Activated naive CD8-positive, alpha-beta T cell (primary cell): ENCODE results near the gene LIFR.
"Not testable (repeated sequence)": the region's sequence is repeated elsewhere in the genome, so short reads cannot be mapped to it uniquely, and the experiment has no call there.

ENCODE experiments used
- H3K27ac Mint-ChIP-seq: one replicate; pipeline ENCODE4 v1.8.0; 2021; ENCODE audit warnings: mixed read lengths
- H3K27me3 Mint-ChIP-seq: one replicate; pipeline ENCODE4 v1.8.0; 2021; ENCODE audit warnings: mixed read lengths
- H3K36me3 Mint-ChIP-seq: one replicate; pipeline ENCODE4 v1.8.0; 2021; ENCODE audit warnings: mixed read lengths
- H3K4me1 Mint-ChIP-seq: one replicate; pipeline ENCODE4 v1.8.0; 2021; ENCODE audit warnings: low read depth, mixed read lengths
- H3K4me3 Mint-ChIP-seq: one replicate; pipeline ENCODE4 v1.8.0; 2021; ENCODE audit warnings: mild to moderate bottlenecking, mixed read lengths
- H3K9me3 Mint-ChIP-seq: one replicate; pipeline ENCODE4 v1.8.0; 2021; ENCODE audit warnings: low read depth, mixed read lengths

LIFR gene

GRCh38 chr5:38528162-38528703, 28.2 kb downstream of the LIFR start:
- no peaks in the 10 kb centered on the region for H3K36me3 Mint-ChIP-seq

GRCh38 chr5:38527475-38527874, 29.0 kb downstream of the LIFR start:
- Mint-ChIP-seq H3K36me3 (no peaks in the 10 kb centered on the region), H3K9me3 (no peaks in the 10 kb centered on the region), H3K4me3 (no peak overlapping the region), H3K4me1 (no peaks in the 10 kb centered on the region), H3K27me3 (peaks cover 29% of the 10 kb centered on the region), H3K27ac (no peak overlapping the region)

More at GRCh38 chr5:38528162-38528703, 28.2 kb downstream of the LIFR start:
- Mint-ChIP-seq H3K4me1 (no peaks in the 10 kb centered on the region), H3K4me3 (no peak overlapping the region), H3K27ac (no peak overlapping the region), H3K9me3 (no peaks in the 10 kb centered on the region), H3K27me3 (peaks cover 29% of the 10 kb centered on the region)

- no peak overlapping the region for H3K4me3 Mint-ChIP-seq
- H3K9me3 Mint-ChIP-seq, result no peaks in the 10 kb centered on the region
- H3K27me3 Mint-ChIP-seq, result peaks cover 34% of the 10 kb centered on the region
- H3K4me1 Mint-ChIP-seq, result no peaks in the 10 kb centered on the region
- H3K27ac Mint-ChIP-seq, result no peak overlapping the region
- H3K36me3 Mint-ChIP-seq, result no peaks in the 10 kb centered on the region
These were observed 32.4 kb downstream of the LIFR start for GRCh38 chr5:38524022-38524421.

- Mint-ChIP-seq H3K9me3 (no peaks in the 10 kb centered on the region), H3K4me3 (no peak overlapping the region), H3K36me3 (no peaks in the 10 kb centered on the region), H3K27me3 (peaks cover 20% of the 10 kb centered on the region), H3K27ac (no peak overlapping the region), H3K4me1 (no peaks in the 10 kb centered on the region)
These were observed 37.0 kb downstream of the LIFR start for GRCh38 chr5:38519476-38519875.

GRCh38 chr5:38518341-38518740, 38.1 kb downstream of the LIFR start:
- H3K27ac Mint-ChIP-seq, result no peak overlapping the region
- H3K27me3 Mint-ChIP-seq, result peaks cover 15% of the 10 kb centered on the region
- H3K9me3 Mint-ChIP-seq, result no peaks in the 10 kb centered on the region
- no peaks in the 10 kb centered on the region for H3K36me3 Mint-ChIP-seq
- no peaks in the 10 kb centered on the region for H3K4me1 Mint-ChIP-seq
- H3K4me3 Mint-ChIP-seq, result no peak overlapping the region

- not testable (repeated sequence) for H3K4me3 Mint-ChIP-seq, H3K9me3 Mint-ChIP-seq, H3K36me3 Mint-ChIP-seq, H3K27ac Mint-ChIP-seq, H3K4me1 Mint-ChIP-seq
- H3K27me3 Mint-ChIP-seq, result peaks cover 16% of the 10 kb centered on the region
These were observed 39.8 kb downstream of the LIFR start for GRCh38 chr5:38516649-38517048.

GRCh38 chr5:38515646-38516045, 40.8 kb downstream of the LIFR start:
- Mint-ChIP-seq H3K9me3 (no peaks in the 10 kb centered on the region), H3K4me1 (no peaks in the 10 kb centered on the region), H3K4me3 (no peak overlapping the region), H3K36me3 (no peaks in the 10 kb centered on the region), H3K27me3 (peaks cover 11% of the 10 kb centered on the region), H3K27ac (no peak overlapping the region)

GRCh38 chr5:38515092-38515491, 41.4 kb downstream of the LIFR start:
- Mint-ChIP-seq H3K4me3 (no peak overlapping the region), H3K27ac (no peak overlapping the region), H3K9me3 (no peaks in the 10 kb centered on the region), H3K27me3 (peaks cover 10% of the 10 kb centered on the region), H3K4me1 (no peaks in the 10 kb centered on the region), H3K36me3 (no peaks in the 10 kb centered on the region)

- H3K9me3 Mint-ChIP-seq, result no peaks in the 10 kb centered on the region
- H3K27ac Mint-ChIP-seq, result no peak overlapping the region
- H3K4me3 Mint-ChIP-seq, result no peak overlapping the region
- H3K4me1 Mint-ChIP-seq, result no peaks in the 10 kb centered on the region
- peaks cover 14% of the 10 kb centered on the region for H3K27me3 Mint-ChIP-seq
- no peaks in the 10 kb centered on the region for H3K36me3 Mint-ChIP-seq
These were observed 47.3 kb downstream of the LIFR start for GRCh38 chr5:38509185-38509584.

GRCh38 chr5:38506302-38506701, 50.1 kb downstream of the LIFR start:
- H3K36me3 Mint-ChIP-seq, result no peaks in the 10 kb centered on the region
- no peak overlapping the region for H3K27ac Mint-ChIP-seq
- peaks cover 9% of the 10 kb centered on the region for H3K27me3 Mint-ChIP-seq
- no peak overlapping the region for H3K4me3 Mint-ChIP-seq
- H3K4me1 Mint-ChIP-seq, result no peaks in the 10 kb centered on the region
- no peaks in the 10 kb centered on the region for H3K9me3 Mint-ChIP-seq

- no peak overlapping the region for H3K4me3 Mint-ChIP-seq
- peaks cover 5% of the 10 kb centered on the region for H3K27me3 Mint-ChIP-seq
- H3K36me3 Mint-ChIP-seq, result no peaks in the 10 kb centered on the region
- no peaks in the 10 kb centered on the region for H3K4me1 Mint-ChIP-seq
- H3K27ac Mint-ChIP-seq, result no peak overlapping the region
- H3K9me3 Mint-ChIP-seq, result no peaks in the 10 kb centered on the region
These were observed 55.7 kb downstream of the LIFR start for GRCh38 chr5:38500573-38501260.

GRCh38 chr5:38497946-38498345, 58.5 kb downstream of the LIFR start:
- no peaks in the 10 kb centered on the region for H3K36me3 Mint-ChIP-seq
- no peaks in the 10 kb centered on the region for H3K9me3 Mint-ChIP-seq
- H3K27ac Mint-ChIP-seq, result no peak overlapping the region
- no peaks in the 10 kb centered on the region for H3K4me1 Mint-ChIP-seq
- no peak overlapping the region for H3K4me3 Mint-ChIP-seq
- H3K27me3 Mint-ChIP-seq, result peaks cover 4% of the 10 kb centered on the region

- Mint-ChIP-seq H3K27me3 (peaks cover 10% of the 10 kb centered on the region), H3K36me3 (no peaks in the 10 kb centered on the region), H3K27ac (no peak overlapping the region), H3K4me1 (no peaks in the 10 kb centered on the region), H3K4me3 (no peak overlapping the region), H3K9me3 (no peaks in the 10 kb centered on the region)
These were observed 61.7 kb downstream of the LIFR start for GRCh38 chr5:38494763-38495162.

- no peaks in the 10 kb centered on the region for H3K9me3 Mint-ChIP-seq
- H3K27ac Mint-ChIP-seq, result no peak overlapping the region
- no peaks in the 10 kb centered on the region for H3K4me1 Mint-ChIP-seq
- no peak overlapping the region for H3K4me3 Mint-ChIP-seq
- H3K36me3 Mint-ChIP-seq, result no peaks in the 10 kb centered on the region
- peaks cover 10% of the 10 kb centered on the region for H3K27me3 Mint-ChIP-seq
These were observed 62.3 kb downstream of the LIFR start for GRCh38 chr5:38494175-38494574.

GRCh38 chr5:38483805-38484398, 72.5 kb downstream of the LIFR start:
- no peak overlapping the region for H3K4me3 Mint-ChIP-seq
- H3K27ac Mint-ChIP-seq, result no peak overlapping the region
- H3K27me3 Mint-ChIP-seq, result peaks cover 10% of the 10 kb centered on the region
- no peaks in the 10 kb centered on the region for H3K4me1 Mint-ChIP-seq
- no peaks in the 10 kb centered on the region for H3K36me3 Mint-ChIP-seq
- H3K9me3 Mint-ChIP-seq, result no peaks in the 10 kb centered on the region
